Activated CD8-positive, alpha-beta memory T cell treated with anti-CD3 and anti-CD28 coated beads, Interleukin-2, amount 50 U/mL, for 1 hour (primary cell): ENCODE measurements around the gene DGKH.
"Not testable (repeated sequence)": the region's sequence is repeated elsewhere in the genome, so short reads cannot be mapped to it uniquely, and the experiment has no call there.

Experiments
- DNase-seq: peaks from one replicate; pipeline ENCODE4 v3.0.0-alpha.2; 2020; ENCODE audit errors: extremely low read depth

DGKH gene

DNA sequence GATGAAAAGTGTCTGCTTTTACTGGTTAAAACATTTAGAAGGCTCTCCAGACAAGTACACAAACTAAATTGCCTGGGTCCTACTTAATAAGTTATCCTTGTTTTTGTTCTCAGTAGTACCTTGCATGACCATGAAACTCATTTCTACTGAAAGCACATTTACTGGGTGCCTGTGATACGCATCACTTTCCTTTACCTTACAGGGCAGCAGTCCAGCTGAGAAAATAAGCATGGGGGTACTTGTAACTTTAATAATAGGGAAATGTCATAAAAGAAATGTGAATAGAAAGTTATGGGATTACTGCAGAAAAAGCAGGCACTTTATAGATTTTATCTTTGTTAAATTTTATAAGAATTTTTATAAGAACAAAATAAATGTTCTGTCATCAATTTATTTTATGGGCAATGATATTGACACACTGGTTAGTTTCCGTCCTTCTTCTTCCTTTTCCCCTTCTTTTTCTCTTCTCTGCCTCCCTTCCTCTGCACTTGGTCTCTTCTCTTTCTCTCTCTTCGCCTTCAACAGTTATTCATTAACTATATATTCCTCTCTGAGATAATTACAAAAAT, 116.2 kb downstream of the DGKH start:
- DNase-seq = no peak

DNA sequence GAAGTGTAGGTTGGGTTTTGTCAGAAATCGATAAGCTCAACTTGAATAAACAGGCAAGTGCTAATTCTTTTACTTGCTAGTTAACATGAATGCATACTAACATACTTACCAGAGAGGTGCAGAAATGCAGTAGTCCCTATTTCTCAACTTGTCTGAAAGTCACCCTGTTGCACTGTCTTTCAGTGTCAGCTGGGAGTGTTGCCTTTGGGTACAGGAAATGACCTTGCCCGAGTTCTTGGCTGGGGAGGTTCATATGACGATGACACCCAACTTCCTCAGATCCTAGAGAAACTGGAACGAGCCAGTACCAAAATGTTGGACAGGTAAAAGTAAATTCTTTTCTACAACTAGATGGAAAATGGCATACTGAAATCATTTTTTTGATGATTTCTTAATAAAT, 120.0 kb downstream of the DGKH start:
- no peak for DNase-seq

DNA sequence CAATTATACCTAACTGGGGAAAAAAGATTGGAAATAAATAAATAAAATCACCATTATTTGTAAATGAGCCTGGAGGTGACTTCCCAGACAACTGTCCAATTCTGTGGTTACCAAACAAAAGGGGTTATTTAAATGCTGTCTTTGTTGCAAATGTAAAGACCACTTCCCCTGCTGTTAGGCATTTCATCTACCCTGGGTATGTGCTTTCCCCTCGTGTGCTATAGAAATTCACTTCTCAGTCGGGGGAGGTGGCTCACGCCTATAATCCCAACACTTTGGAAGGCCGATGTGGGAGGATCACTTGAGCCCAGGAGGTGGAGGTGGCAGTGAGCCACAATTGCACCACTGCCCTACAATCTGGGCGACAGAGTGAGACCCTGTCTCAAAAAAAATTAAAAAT, 121.6 kb downstream of the DGKH start:
- no peak for DNase-seq

DNA sequence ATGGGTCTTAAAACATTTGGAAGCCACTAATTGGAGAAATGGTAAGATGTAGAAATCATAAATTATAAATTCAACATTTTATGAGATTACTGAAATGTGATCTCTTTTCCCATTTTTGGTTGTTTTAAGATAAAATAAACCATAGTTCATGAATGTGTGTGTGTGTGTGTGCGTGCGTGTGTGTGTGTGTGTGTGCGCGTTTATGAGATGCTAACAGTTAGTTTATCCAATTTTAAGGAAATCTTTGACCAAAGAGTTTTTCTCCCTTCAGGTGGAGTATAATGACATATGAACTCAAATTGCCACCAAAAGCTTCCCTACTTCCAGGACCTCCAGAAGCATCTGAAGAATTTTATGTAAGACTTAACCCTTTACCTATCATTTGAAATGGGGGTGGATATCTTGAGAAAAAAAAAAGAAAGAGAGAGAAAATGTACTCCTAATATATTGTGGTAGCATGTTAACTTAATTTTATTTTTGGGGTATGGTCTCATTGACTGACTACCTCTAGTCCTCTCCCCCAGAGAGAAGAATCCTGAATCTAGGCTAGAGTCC, 125.4 kb downstream of the DGKH start:
- no peak for DNase-seq

DNA sequence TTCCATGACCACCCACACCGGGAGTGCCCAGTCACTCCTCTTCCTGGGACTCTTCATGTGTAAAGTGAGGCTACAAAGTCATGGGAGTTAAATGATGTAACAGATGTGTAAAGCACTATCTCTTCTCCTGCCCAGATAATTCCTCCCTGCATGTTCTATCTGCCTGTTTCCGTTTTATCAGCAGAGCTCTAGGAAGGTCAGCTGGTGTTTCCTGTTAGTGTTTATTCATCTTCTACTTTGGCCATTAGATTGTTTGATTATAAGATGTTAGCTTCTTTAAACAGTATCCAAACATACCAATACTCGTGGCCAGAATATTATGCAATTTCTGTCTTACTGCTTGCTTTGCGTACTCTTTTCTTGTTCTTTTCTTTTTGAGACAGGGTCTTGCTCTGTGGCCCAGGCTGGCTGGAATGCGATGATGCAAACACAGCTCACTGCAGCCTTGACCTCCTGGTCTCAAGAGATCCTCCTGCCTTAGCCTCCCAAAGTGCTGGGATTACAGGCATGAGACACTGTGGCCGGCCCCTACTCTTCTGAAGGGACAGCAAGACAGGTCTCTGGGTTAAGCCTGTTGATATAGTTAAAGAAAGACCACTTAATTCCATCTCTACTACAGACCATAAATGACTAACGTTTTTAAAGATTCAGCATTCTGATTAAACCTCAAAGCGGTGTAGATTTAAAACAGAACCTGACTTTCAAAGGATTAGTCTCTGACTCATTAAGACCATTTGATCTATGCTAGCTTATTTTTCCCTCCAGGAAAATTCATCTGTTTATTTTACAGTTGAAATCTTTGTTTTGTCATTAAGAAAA, 126.1 kb downstream of the DGKH start:
- DNase-seq = no peak

DNA sequence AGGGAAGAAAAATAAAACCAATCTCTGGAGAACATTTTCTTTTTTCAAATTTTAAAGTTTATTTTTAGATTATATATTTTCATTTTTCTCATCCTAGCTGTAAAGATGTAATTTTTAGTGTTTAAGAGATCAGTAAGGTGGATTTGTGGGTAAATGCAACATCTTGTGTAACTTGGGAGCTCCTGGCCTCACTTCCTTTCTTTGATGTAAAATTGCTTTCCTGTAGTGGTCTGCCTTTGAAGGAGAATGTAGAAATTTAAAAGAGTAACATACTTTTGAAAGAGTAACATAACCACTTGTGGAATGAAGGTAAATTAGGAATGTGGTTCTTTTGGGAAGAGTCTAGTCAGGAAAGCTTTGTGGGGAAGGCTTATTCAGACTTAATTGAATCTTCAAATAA, 127.8 kb downstream of the DGKH start:
- no peak for DNase-seq

DNA sequence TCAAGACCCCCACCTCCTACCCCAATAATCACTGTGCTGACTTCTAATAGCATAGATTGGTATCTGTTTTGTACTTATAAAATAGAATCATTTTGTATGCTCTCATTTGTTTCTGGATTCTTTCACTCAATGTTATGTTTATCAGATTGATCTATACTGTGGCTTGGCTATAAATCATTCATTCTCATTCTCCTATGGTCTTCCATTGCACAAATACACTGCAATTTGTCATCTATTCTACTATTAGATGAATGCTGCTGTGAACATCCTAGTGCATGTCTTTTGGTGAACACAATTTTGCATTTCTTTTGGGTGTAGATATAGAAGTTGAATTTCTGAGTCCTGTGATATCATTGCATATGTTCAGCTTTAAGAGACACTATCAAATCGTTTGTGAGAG, 128.7 kb downstream of the DGKH start:
- DNase-seq = no peak

DNA sequence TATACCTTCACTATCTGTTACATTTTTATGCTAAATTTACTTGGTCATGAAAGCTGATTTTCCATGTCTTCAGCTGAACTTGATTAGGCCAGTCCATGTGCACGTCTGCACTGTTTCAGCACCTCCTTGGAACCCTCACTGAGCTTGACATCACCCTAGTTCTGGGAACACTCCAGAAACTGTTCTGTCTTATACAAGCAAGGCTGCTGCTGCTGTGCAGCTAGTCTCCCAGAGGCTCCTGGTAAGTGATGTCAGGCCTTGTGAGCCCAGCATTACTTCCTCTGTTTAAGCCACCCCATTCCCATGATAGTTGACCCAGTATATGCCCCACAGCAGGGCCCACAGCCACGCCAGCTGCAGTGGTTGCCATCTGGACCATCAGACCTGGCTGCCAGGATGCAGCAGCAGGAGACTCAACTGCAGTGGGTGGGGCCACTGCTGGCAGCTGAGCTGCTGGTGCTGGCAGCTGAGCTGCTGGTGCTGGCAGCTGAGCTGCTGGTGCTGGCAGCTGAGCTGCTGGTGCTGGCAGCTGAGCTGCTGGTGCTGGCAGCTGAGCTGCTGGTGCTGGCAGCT, 133.0 kb downstream of the DGKH start:
- DNase-seq = no peak

DNA sequence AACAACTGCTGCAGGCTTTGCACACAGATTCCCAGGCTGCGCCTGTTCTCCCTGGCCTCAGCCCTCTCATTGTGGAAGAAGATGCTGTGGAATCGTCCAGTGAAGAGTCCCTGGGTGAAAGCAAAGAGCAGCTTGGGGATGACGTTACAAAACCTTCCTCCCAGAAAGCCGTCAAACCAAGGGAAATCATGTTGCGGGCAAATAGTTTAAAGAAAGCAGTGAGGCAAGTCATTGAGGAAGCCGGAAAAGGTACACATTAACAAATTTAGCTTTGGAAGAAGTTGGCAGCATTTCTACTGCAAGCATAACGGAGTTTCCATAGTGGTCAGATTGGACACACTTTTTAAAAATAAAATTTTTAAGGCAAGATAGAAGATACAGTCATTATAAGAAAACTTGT, 140.6 kb downstream of the DGKH start:
- no peak for DNase-seq

DNA sequence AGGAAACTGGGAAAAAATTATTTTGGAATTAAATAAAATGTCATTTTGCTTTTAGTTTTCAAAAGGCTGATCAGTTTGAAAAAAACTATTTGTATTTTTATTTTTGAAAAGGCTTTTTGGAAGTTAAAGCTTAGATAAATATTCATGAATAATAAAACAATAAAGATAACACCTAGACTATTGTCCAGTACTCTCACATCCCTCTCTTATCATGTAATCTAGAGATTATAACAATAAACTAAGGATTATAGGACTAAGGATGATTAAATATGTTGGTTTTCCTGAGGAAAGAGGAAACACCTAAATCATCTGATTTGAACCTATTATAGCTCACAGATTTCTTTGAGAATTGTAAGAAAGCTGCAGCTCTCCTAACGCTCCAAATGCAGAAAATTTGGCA, 142.1 kb downstream of the DGKH start:
- no peak for DNase-seq

DNA sequence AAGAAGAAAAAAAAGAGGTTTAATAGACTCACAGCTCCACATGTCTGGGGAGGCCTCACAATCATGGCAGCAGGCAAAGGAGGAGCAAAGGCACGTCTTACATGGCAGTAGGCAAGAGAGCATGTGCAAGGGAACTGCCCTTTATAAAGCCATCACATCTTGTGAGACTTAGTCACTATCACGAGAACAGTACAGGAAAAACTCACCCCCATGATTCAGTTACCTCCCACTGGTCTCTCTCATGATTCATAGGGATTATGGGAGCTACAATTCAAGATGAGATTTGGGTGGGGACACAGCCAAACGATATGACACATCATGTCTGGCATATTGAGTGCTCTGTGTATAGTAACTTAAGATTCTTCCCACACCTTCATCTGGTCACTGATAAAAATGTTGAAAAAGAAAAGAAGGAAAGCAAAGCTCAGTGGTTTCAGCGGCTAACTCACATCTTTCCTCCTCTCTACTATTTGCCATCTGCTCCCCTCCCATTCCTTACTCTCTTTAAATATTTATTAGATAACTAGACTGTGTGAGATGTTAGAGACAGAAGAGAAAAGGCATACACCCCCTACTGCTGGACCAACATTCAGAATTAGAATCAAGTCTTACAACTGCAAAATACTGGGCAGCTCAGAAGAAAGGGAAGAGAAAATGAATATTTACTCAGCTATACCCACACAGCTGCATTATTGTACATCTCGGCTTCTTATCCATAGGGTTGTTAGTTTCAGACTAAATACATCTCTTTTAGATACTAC, 163.4 kb downstream of the DGKH start:
- DNase-seq = no peak

DNA sequence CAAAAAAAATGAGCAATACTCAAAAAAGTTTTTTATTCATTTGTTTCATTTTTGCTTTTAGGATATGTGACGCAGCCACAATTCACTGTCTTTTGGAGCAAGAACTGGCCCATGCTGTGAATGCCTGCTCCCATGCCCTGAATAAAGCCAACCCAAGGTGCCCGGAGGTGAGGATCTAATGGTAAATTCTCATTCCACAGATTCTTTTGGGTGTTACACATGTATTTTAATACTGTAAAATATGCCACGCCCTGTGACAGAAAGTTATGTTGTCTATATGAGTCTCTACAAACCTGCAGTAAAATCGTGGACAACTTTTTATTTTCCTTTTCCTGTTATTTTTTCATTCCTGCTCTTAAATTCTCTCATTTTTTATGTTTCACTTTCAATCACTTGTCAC, 166.0 kb downstream of the DGKH start:
- no peak for DNase-seq

DNA sequence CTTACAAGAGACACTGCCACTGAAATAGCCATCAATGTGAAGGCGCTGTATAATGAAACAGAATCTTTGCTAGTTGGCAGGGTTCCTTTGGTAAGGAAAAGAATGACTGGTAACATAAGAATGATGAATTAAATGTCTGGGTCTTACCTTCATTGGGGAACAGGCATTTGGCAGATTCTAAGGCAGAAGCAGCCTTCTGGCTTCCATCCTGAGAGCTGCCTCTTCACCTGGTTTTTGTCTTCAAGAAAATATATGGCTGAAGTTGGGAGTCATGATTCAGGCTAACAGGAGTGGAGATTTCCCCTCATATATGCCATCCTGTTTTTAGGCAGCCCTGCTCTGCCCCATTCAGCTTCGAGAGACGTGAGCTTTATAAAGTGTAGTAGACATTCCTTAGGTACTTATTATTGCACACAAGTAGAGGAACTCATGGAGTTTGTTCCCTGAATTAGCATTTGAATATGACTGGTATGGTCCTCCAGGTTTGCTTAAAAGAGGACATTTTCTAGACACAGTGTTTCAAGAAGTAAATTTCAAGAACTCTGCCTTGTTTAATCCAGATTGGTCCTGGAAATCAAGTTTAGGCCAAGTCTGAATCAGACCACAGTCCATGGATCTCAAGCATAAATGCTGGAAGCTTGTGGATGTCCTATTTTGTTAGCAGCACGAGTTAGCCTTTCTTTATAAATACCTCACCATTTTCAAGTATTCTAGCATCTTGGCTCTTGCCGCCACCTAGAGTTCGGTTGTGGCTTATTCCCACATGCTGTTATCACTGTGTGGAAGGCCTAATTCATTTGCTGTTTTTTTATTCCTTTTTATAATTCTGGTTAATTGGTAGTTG, 167.4 kb downstream of the DGKH start:
- no peak for DNase-seq

DNA sequence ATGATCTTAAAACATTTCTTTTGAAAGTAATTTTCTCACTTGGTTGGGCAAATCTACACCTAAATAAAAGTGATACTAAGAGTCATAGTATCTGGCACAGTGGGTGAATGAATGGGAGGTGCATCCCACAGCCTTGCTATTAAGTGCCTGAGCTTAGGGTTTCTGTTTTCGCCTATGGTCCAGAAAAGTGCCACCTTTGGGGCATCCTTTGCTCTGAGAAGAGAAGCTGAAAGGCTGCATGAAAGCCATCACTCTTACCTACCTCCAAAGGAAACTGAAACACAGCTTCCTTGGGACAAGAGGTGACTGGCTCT, 167.9 kb downstream of the DGKH start:
- no peak for DNase-seq

DNA sequence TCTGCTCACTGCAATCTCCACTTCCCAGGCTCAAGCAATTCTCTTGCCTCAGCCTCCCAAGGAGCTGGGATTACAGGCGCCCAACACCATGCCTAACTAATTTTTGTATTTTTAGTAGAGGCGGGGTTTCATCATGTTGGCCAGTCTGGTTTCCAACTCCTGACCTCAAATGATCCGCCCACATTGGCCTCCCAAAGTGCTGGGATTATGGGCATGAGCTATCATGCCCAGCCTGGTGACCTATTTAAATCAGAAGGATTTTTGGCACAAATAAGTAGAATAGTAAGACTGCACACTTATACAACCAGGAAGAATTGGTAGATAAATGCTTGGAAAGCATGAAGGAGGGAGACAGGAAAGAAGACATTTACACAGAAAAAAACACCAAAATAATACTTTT, 170.1 kb downstream of the DGKH start:
- DNase-seq = no peak

DNA sequence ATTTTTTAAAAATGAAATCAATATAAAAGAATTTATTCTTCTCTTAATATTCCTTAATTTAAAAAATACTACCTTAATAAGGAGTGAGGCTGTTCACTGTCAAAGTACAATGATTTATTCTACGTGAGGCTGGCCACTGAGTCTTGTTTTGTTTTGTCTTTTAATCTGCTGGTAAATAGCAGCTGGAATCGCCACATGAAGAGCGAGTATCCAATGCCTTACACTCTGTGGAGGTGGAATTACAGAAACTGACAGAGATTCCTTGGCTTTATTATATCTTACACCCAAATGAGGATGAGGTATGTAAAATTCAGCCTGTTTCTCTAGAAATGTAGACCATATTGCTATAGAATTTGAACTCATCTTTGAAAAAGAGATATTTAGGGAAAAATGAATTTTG, 170.6 kb downstream of the DGKH start:
- no peak for DNase-seq

DNA sequence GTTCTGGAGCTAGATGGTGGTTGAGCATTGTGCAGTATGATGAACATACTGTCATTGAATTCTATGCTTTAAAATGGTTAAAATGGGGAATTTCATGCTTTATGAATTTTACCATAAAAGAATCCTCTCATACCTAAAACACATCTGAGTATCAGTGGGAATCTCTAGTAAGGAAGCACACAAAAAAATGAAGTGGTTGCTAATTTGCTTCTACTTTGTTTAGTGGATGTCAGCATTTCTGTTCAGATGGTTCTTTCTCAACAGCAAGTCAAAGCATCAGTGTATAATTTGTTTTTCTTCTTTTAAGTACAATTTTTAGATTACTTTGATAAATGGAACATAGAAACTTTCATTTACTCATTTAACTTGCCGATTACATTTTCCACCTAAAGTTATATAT, 171.4 kb downstream of the DGKH start:
- DNase-seq = no peak

DNA sequence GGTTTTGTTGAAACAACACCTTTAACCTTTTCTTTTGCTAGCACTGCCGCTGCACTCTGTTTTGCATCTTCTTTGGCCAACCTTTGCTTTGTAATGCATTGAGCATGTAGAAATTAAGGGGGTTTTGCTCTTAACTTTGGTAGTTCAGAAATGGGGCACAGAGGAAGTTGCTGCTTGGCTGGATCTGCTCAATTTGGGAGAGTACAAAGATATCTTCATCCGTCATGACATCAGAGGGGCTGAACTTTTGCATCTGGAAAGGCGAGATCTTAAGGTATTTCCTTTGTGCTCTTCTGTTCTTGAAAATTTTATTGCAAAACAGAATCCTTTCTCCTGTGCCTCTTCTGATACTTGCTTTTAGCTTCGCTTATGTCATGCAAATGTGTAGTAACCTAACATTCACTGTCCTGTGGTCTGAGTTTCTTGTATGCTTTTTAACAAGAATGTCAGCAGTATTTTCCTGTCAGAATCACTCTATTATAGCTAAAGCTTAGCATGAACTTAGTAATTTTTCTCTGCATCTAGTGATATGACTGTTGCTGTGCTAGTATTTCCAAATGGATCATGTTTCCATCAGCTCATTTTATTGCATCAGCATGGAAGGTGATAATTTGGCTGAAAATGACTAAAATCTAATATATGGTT, 172.8 kb downstream of the DGKH start:
- DNase-seq = no peak

DNA sequence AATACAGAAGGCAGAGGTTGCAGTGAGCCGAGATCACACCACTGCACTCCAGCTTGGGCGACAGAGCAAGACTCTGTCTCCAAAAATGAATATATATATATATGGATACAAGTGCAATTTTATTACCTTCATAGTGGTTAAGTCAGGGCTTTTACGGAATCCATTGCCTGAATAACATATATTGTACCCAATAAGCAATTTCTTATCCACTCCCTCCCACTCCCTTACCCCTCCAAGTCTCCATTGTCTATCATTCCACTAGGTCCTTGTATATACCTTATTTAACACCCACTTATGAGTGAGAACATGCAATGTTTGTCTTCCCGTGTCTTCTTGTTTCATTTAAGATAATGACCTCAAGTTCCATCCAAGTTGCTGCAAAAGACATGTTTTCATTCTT, 175.2 kb downstream of the DGKH start:
- DNase-seq = no peak

DNA sequence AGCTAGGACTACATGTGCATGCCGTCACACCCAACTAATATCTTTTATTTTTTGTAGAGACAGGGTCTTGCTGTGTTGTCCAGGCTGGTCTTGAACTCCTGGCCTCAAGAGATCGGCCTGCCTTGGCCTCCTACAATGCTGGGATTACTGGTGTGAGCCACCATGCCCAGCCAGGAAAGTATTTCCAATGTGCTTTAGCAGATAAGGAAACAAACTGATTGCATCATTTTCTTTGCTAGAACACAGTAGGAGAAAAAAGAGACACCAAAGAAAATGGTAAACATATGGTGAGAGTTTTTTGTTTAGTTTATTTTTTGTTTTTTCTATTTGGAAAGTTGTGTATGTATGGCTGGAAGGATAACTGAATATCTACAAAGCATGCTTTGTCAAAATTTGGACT, 176.6 kb downstream of the DGKH start:
- DNase-seq = no peak

DNA sequence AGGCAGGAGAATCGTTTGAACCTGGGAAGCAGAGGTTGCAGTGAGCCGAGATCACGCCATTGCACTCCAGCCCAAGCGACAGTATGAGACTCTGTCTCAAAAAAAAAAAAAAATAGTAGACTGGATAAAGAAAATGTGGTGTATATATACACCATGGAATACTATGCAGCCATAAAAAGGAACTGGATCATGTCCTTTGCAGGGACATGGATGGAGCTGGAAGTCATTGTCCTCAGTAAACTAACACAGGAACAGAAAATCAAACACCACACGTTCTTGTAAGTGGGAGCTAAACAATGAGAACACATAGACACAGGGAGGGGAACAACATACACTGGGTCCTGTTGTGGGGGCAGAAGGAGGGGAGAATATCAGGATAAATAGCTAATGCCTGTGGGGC, 178.3 kb downstream of the DGKH start:
- not testable (repeated sequence) for DNase-seq
